GM12891 (cell line): ENCODE results near the gene TBL1X.

Experiments
- POU2F2 ChIP-seq: IDR thresholded peaks from 2 replicates; pipeline ENCODE4 v1.6.1; 2011; ENCODE audit warnings: low read depth, mild to moderate bottlenecking, control low read depth, low read length, moderate library complexity
- TAF1 ChIP-seq: IDR thresholded peaks from 2 replicates; pipeline ENCODE4 v1.6.1; 2011; ENCODE audit warnings: low read depth, low read length, control low read depth

DNA sequence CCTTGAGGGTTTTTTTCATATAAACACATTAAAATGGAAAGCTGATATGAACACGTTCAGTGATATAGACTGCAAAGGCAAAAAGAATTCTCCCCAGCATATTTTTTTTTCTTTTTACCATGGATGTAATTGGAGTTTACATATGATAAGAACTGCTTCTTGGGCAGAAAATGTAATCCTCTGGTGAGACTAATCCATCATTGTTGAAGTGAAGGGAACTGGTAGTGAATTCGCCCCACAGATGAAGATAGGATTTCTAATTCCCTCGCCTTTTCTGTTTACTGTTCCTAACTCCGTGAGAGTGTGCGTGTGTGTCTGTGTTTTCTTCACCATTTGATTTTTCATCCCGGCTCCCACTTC is 211.9 kb downstream of the TBL1X start:
- TF ChIP-seq TAF1 = no peak
- TF ChIP-seq POU2F2 = no peak
